SK-N-SH treated with all-trans-retinoic acid at 6 μM for 48 hours (cell line): ENCODE results near the gene MKRN2.

Experiments used
- ATAC-seq: fragments of 200-7000 bp; cut with Tn5 transposase; 3 replicates; pipeline ENCODE4 v1.9.1; 2020; ENCODE audit warnings: mild to moderate bottlenecking, moderate library complexity
- ARNTL ChIP-seq: fragments of 450-650 bp; formaldehyde crosslinking; IDR thresholded peaks from 2 replicates; pipeline ENCODE4 v1.5.0; 2020; ENCODE audit warnings: low read depth, mild to moderate bottlenecking, moderate library complexity, borderline replicate concordance
- BACH2 ChIP-seq: fragments of 250-450 bp; sonication (Bioruptor Pico); IDR thresholded peaks from 2 replicates; pipeline ENCODE4 v1.9.0; 2021; ENCODE audit warnings: mild to moderate bottlenecking, borderline replicate concordance
- CREB5 ChIP-seq: fragments of 250-450 bp; sonication (Bioruptor Pico); IDR thresholded peaks from 2 replicates; pipeline ENCODE4 v1.5.1; 2020; ENCODE audit warnings: low read depth, mild to moderate bottlenecking, moderate library complexity
- CSDC2 ChIP-seq: fragments of 250-450 bp; sonication (Bioruptor Pico); IDR thresholded peaks from 2 replicates; pipeline ENCODE4 v1.5.0; 2020; ENCODE audit warnings: mild to moderate bottlenecking, moderate library complexity
- ESRRG ChIP-seq: fragments of 250-450 bp; sonication (Bioruptor Pico); IDR thresholded peaks from 2 replicates; pipeline ENCODE4 v1.6.1; 2021; ENCODE audit warnings: mild to moderate bottlenecking
- GLIS3 ChIP-seq: fragments of 250-450 bp; sonication (Bioruptor Pico); IDR thresholded peaks from 2 replicates; pipeline ENCODE4 v1.5.0; 2020; ENCODE audit warnings: mild to moderate bottlenecking, moderate library complexity
- ISL1 ChIP-seq: fragments of 250-450 bp; sonication (Bioruptor Pico); IDR thresholded peaks from 2 replicates; pipeline ENCODE4 v2.1.2; 2022; ENCODE audit warnings: mild to moderate bottlenecking, moderate library complexity
- PATZ1 ChIP-seq: fragments of 250-450 bp; sonication (Bioruptor Pico); IDR thresholded peaks from 2 replicates; pipeline ENCODE4 v1.8.0; 2020; ENCODE audit warnings: mild to moderate bottlenecking, moderate library complexity, borderline replicate concordance
- POU6F1 ChIP-seq: fragments of 250-450 bp; sonication (Bioruptor Pico); IDR thresholded peaks from 2 replicates; pipeline ENCODE4 v1.8.0; 2021; ENCODE audit warnings: low read depth, mild to moderate bottlenecking, moderate library complexity, borderline replicate concordance
- PPARA ChIP-seq: fragments of 250-450 bp; sonication (Bioruptor Pico); IDR thresholded peaks from 2 replicates; pipeline ENCODE4 v1.5.0; 2020; ENCODE audit warnings: mild to moderate bottlenecking, borderline replicate concordance
- RARB ChIP-seq: fragments of 250-450 bp; sonication (Bioruptor Pico); IDR thresholded peaks from 2 replicates; pipeline ENCODE4 v1.8.0; 2021; ENCODE audit warnings: mild to moderate bottlenecking, moderate library complexity
- SNAI2 ChIP-seq: fragments of 250-450 bp; sonication (Bioruptor Pico); IDR thresholded peaks from 2 replicates; pipeline ENCODE4 v1.5.0; 2020; ENCODE audit warnings: mild to moderate bottlenecking, moderate library complexity
- TCF4 ChIP-seq: fragments of 250-450 bp; sonication (Bioruptor Pico); IDR thresholded peaks from 2 replicates; pipeline ENCODE4 v1.8.0; 2021; ENCODE audit warnings: mild to moderate bottlenecking, moderate library complexity, borderline replicate concordance
- TOX ChIP-seq: fragments of 250-450 bp; sonication (Bioruptor Pico); IDR thresholded peaks from 2 replicates; pipeline ENCODE4 v1.8.0; 2021; ENCODE audit warnings: mild to moderate bottlenecking, moderate library complexity, borderline replicate concordance
- TSHZ2 ChIP-seq: fragments of 250-450 bp; sonication (Bioruptor Pico); IDR thresholded peaks from 2 replicates; pipeline ENCODE4 v1.5.0; 2020; ENCODE audit warnings: mild to moderate bottlenecking, moderate library complexity
- ZC3H10 ChIP-seq: fragments of 250-450 bp; sonication (Bioruptor Pico); IDR thresholded peaks from 2 replicates; pipeline ENCODE4 v1.5.1; 2021; ENCODE audit warnings: mild to moderate bottlenecking, moderate library complexity
- ZFP3 ChIP-seq: fragments of 250-450 bp; sonication (Bioruptor Pico); IDR thresholded peaks from 2 replicates; pipeline ENCODE4 v1.5.0; 2020; ENCODE audit warnings: mild to moderate bottlenecking, moderate library complexity
- ZFP30 ChIP-seq: fragments of 450-650 bp; formaldehyde crosslinking; IDR thresholded peaks from 2 replicates; pipeline ENCODE4 v1.5.0; 2022; ENCODE audit warnings: mild to moderate bottlenecking, moderate library complexity
- ZNF565 ChIP-seq: fragments of 450-650 bp; formaldehyde crosslinking; conservative IDR thresholded peaks from 2 replicates; pipeline ENCODE4 v1.5.0; 2020; ENCODE audit warnings: low read depth, mild to moderate bottlenecking, moderate library complexity
- ZNF70 ChIP-seq: fragments of 450-650 bp; formaldehyde crosslinking; IDR thresholded peaks from 2 replicates; pipeline ENCODE4 v1.5.0; 2020; ENCODE audit warnings: mild to moderate bottlenecking, moderate library complexity
- ZNF8 ChIP-seq: fragments of 450-650 bp; formaldehyde crosslinking; IDR thresholded peaks from 2 replicates; pipeline ENCODE4 v1.5.0; 2020; ENCODE audit warnings: mild to moderate bottlenecking, moderate library complexity

The MKRN2 gene

GRCh38 chr3:12618426-12618825 is 61.5 kb downstream of the MKRN2 start:
- ATAC-seq = no peak
- no peak for TF ChIP-seq ZFP3 (CRISPR knock-in tag)
- no peak for TF ChIP-seq ZC3H10 (CRISPR knock-in tag)
- no peak for TF ChIP-seq PATZ1 (CRISPR knock-in tag)
- no peak for TF ChIP-seq GLIS3 (CRISPR knock-in tag)
- no peak for TF ChIP-seq POU6F1 (CRISPR knock-in tag)
- TF ChIP-seq ESRRG = no peak
- TF ChIP-seq PPARA (CRISPR knock-in tag) = no peak
- TF ChIP-seq RARB (CRISPR knock-in tag) = no peak
- TF ChIP-seq TOX (CRISPR knock-in tag) = no peak

- no peak for TF ChIP-seq BACH2
- TF ChIP-seq ZC3H10 (CRISPR knock-in tag) = no peak
- TF ChIP-seq ESRRG = no peak
- TF ChIP-seq PATZ1 (CRISPR knock-in tag) = no peak
- TF ChIP-seq TOX (CRISPR knock-in tag) = no peak
- no peak for TF ChIP-seq CREB5 (CRISPR knock-in tag)
- no peak for TF ChIP-seq ARNTL (CRISPR knock-in tag)
- TF ChIP-seq ZNF565 (CRISPR knock-in tag) = no peak
- TF ChIP-seq ZFP3 (CRISPR knock-in tag) = no peak
- no peak for TF ChIP-seq RARB (CRISPR knock-in tag)
- no peak for TF ChIP-seq SNAI2
- TF ChIP-seq TCF4 (CRISPR knock-in tag) = no peak
- TF ChIP-seq CSDC2 (CRISPR knock-in tag) = no peak
- TF ChIP-seq ZNF8 (CRISPR knock-in tag) = no peak
- TF ChIP-seq ISL1 (CRISPR knock-in tag) = no peak
- TF ChIP-seq GLIS3 (CRISPR knock-in tag) = no peak
- TF ChIP-seq ZFP30 (CRISPR knock-in tag) = no peak
- ATAC-seq = no peak
Observed at GRCh38 chr3:12620305-12620704, 63.4 kb downstream of the MKRN2 start.

GRCh38 chr3:12620729-12621128 is 63.8 kb downstream of the MKRN2 start:
- TF ChIP-seq PATZ1 (CRISPR knock-in tag) (no peak), GLIS3 (CRISPR knock-in tag) (no peak), ZNF70 (CRISPR knock-in tag) (no peak), ARNTL (CRISPR knock-in tag) (no peak), ZFP30 (CRISPR knock-in tag) (no peak)
- ATAC-seq = no peak

GRCh38 chr3:12622335-12622734 is 65.4 kb downstream of the MKRN2 start:
- ATAC-seq = no peak
- TF ChIP-seq PATZ1 (CRISPR knock-in tag) (no peak), ZFP30 (CRISPR knock-in tag) (no peak), RARB (CRISPR knock-in tag) (no peak), GLIS3 (CRISPR knock-in tag) (no peak), TSHZ2 (CRISPR knock-in tag) (no peak), ZFP3 (CRISPR knock-in tag) (no peak), TOX (CRISPR knock-in tag) (no peak), CSDC2 (CRISPR knock-in tag) (no peak), TCF4 (CRISPR knock-in tag) (no peak), SNAI2 (no peak)
